Kidney epithelial cell (primary cell): ENCODE measurements around the gene LAMC3. TPM values are rescaled to one million over a fixed set of nuclear protein-coding genes. Genes with fewer than 3 reads are reported as not detected.

Source experiments
- DNase-seq: peaks from one replicate; pipeline ENCODE4 v3.0.0-alpha.2; 2010; ENCODE audit warnings: low read depth
- H3K27me3 ChIP-seq: 2 replicates; pipeline ENCODE4 v1.6.0; 2011; ENCODE audit warnings: low read length; ENCODE audit not compliant: control insufficient read depth, insufficient read depth
- H3K36me3 ChIP-seq: 2 replicates; pipeline ENCODE4 v1.5.1; 2011; ENCODE audit warnings: low read length; ENCODE audit not compliant: control insufficient read depth, insufficient read depth
- H3K4me3 ChIP-seq: 2 replicates; pipeline ENCODE4 v1.5.1; 2011; ENCODE audit warnings: low read depth, mild to moderate bottlenecking, control low read depth, low read length
- CTCF ChIP-seq: IDR thresholded peaks from 2 replicates; pipeline ENCODE4 v1.5.1; 2011; ENCODE audit warnings: mild to moderate bottlenecking, moderate library complexity, low read length, control low read depth, inconsistent platforms; ENCODE audit not compliant: insufficient read depth, poor library complexity, severe bottlenecking
- total RNA-seq: library from RNA; depleted of rRNA; stranded (reverse); fragments of >200 nt; gene quantifications from 2 replicates; pipeline ENCODE4 v1.2.3, GENCODE V29; 2015

Gene LAMC3
- total RNA-seq, 1 donor from 2014 or later = 7.5 TPM

GRCh38 chr9:131037335-131038255 lies 28.6 kb downstream of the LAMC3 start:
- DNase-seq = no peak
- Histone ChIP-seq H3K36me3 (no peaks in the 10 kb centered on the region), H3K4me3 (no peak overlapping the region), H3K27me3 (peaks cover 23% of the 10 kb centered on the region)
- no peak for TF ChIP-seq CTCF

GRCh38 chr9:131038256-131039128 lies 29.5 kb downstream of the LAMC3 start:
- DNase-seq = no peak
- no peak overlapping the region for H3K4me3 ChIP-seq
- peaks cover 23% of the 10 kb centered on the region for H3K27me3 ChIP-seq
- no peak for TF ChIP-seq CTCF
- H3K36me3 ChIP-seq = no peaks in the 10 kb centered on the region

- Histone ChIP-seq H3K36me3 (no peaks in the 10 kb centered on the region), H3K27me3 (peaks cover 19% of the 10 kb centered on the region), H3K4me3 (no peak overlapping the region)
- DNase-seq = no peak
- no peak for TF ChIP-seq CTCF
Measured at GRCh38 chr9:131039129-131039954, 30.4 kb downstream of the LAMC3 start.

GRCh38 chr9:131042666-131043065 lies 33.7 kb downstream of the LAMC3 start:
- no peak for DNase-seq
- TF ChIP-seq CTCF = no peak
- Histone ChIP-seq H3K36me3 (no peaks in the 10 kb centered on the region), H3K27me3 (peaks cover 10% of the 10 kb centered on the region), H3K4me3 (no peak overlapping the region)

- no peak for TF ChIP-seq CTCF
Measured at GRCh38 chr9:131043087-131043486, 34.1 kb downstream of the LAMC3 start.

More at GRCh38 chr9:131043087-131043486, 34.1 kb downstream of the LAMC3 start:
- Histone ChIP-seq H3K4me3 (no peak overlapping the region), H3K36me3 (no peaks in the 10 kb centered on the region), H3K27me3 (peaks cover 6% of the 10 kb centered on the region)
- DNase-seq = no peak
